HG03342 (cell line): ENCODE results near the gene GOLGA6L2.
"Not testable (repeated sequence)": the region's sequence is repeated elsewhere in the genome, so short reads cannot be mapped to it uniquely, and the experiment has no call there.

Experiments used
- ATAC-seq: cut with Tn5 transposase; IDR thresholded peaks from one replicate; pipeline ENCODE4 v1.9.1; 2021; ENCODE audit warnings: mild to moderate bottlenecking, moderate library complexity; ENCODE audit not compliant: unreplicated experiment

GOLGA6L2 gene

DNA sequence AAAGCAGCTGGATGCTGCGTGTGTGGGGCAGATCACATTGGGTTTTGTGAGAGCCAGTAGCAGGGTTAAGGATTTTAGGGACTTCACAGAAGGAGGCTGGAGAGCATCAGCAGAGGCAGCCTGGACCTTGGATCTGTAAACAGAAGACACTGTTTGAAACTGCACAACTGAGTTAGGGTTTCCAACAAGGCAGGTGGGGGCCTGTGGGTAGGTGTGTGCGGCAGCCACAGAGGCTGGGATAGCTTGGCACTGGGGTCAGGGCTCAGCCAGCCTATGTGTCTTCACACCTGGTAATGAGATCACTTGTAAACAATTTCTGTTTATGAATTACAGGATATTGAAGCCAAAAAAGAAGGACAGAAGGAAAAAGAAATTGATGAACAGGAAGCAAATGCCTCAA, 12.3 kb downstream of the GOLGA6L2 start:
- not testable (repeated sequence) for ATAC-seq

DNA sequence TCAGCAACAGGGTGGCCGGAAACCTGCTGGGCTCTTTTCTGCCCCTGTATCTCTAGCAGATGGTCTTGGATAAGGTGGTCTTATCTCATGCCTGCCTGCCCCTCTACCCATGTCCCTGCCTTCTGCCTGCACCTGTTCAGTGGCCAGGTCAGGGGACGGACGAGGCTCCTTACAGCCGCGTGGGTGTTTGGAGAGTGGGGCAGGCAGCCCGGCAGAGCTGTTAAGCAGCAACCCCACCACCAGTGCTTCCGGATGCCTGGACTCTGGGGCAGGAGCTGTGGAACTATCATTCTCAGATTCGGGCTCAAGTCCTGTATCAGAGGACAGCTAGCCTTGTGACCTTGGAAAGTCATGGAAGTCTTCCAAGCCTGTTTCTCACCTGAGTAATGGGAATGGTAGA, 21.7 kb downstream of the GOLGA6L2 start:
- not testable (repeated sequence) for ATAC-seq

DNA sequence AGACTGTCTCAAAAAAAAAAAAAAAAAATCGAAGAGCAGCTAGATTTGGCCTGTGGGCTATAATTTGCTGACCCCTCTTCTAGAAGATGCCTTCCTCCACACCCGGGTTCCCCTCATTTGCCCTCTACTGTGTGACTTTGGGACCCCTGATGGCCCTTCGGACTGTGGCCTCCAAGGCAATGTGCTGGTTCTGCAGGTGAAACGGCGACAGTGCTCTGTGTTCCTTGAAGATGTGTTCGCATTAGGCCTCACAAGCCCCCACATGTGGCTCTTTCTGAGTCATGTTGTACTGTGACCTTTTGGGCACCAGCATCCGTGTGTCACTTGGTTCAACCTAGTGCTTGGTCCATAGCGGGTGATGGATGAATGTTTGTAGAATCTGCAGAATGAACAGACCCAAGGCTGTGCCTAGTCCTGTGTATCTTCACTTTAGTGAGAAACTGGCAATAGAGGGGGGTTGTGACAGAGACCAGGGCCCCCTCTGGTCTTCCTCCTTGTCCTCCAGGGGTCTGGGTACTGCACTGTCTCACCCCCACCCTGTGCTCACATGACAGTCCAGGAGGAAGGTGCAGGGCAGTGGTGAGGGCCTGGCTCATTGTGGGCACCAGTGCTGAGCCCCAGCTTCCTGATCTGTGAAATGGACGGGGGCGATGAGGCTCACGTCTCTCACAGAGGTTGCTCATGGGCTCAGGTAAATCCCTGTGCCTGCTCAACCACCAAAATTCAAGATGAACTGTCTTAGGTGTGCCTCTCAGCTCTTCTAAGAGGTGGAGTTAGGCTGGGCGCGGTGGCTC, 22.7 kb downstream of the GOLGA6L2 start:
- ATAC-seq: no peak

DNA sequence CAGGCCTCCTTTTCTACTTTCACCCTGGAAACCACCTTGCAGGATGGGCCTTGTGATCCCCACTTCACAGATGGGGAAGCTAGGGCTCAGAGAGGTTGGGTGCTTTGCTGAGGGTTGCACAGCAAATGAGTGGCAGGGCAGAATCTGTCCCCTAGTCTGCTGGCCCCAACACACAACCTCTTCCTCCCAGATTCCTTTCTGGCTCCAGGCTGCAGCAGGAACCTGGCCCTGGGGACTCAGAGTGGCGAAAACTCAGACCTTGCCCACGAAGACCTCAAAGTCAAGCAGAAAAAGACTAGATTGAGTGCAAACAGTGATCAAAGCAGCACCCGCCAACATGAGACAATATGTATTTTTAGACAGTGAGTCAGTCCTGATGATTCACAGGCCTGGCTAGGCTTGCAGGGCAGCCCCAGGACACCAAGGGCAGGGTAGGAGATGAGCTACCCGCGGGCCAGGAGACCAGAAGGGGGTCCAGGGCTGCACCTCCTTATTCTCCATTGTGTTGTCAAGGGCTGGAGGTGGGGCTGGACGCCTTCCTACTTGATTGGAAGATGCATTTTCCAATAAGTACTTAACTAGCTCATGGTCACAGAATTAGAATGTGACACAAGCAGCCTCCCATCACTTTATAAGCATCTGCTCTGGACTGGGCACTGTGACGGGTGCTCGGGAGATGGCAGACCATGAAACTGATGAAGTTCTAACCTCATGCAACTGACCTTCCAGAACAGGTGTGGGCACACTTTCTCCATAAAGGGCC, 23.9 kb downstream of the GOLGA6L2 start:
- ATAC-seq: no peak

DNA sequence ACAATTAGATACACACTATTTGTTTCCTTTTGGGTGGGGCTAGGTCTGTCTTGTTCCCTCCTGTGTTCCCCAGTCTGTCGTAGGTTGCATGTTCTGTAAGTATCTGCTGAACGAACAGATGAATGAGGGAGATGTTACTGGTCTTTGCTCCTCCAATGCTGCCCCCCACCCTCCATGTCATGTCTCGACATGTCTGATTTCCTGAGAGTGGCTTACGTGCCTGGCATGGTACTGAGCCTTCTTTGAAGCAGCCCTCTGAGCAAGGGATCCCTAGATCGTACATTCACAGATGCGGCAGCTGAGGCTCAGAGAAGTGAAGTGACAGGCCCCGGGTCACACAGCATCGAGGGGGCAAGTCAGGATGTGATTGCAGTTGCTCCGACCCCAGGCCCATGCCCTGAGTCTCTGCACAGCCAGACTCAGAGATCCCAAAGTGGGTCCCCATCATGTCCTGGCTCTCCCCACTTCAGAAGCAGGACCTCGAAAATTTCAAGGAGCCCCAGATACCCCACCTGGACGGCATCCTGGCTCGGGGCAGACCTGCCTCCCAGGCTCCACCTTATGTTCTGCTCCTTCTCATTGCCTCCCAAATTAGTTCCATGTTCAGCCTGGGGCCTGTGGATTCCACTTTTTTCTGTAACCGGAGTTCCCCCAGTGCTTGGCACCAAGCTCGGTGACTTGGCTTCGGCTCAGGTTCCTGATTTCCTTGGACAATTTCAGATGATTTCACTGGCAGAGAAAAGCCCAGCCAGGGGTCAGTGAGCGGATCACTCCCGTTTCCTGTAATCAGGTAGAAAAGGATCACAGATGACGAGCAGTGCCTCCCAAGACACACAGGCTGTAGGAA, 24.7 kb downstream of the GOLGA6L2 start:
- no peak for ATAC-seq

DNA sequence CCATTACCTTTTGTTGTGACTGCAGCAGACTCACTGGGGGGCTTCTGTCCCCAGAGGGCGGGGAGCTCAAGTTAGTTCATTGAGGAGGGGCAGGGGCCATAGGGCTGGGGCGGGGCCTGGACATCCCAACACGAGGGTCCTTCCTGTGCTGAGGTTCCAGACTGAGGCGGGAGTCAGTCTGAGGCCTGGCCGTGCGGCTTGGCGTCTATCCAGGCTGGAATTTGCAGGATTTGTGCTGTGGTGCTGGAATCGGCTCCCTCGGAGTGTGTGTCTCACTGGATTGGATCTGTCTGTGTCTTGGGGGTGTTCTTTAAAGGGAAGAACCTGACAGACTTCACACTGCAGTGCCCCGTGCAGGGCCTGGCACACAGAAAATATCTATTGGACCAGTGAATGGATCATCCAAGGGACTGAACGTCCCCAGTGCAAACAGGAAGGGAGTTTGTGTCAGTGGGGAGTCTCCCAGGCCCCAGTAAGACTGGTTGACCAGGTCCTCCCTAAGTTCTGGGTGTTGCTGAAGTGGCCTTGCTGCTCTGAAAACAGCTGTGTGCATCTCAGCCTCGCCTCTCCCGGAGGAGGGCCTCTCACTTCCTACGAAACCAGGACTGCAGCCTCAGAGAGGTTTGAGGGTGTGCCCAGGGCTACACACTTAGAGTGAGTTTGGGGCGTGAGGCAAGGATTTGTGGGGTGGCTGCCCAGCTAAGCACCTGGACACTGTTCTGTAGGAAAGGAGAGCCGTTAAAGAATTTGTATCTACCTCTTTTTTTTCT, 26.1 kb downstream of the GOLGA6L2 start:
- ATAC-seq: no peak

DNA sequence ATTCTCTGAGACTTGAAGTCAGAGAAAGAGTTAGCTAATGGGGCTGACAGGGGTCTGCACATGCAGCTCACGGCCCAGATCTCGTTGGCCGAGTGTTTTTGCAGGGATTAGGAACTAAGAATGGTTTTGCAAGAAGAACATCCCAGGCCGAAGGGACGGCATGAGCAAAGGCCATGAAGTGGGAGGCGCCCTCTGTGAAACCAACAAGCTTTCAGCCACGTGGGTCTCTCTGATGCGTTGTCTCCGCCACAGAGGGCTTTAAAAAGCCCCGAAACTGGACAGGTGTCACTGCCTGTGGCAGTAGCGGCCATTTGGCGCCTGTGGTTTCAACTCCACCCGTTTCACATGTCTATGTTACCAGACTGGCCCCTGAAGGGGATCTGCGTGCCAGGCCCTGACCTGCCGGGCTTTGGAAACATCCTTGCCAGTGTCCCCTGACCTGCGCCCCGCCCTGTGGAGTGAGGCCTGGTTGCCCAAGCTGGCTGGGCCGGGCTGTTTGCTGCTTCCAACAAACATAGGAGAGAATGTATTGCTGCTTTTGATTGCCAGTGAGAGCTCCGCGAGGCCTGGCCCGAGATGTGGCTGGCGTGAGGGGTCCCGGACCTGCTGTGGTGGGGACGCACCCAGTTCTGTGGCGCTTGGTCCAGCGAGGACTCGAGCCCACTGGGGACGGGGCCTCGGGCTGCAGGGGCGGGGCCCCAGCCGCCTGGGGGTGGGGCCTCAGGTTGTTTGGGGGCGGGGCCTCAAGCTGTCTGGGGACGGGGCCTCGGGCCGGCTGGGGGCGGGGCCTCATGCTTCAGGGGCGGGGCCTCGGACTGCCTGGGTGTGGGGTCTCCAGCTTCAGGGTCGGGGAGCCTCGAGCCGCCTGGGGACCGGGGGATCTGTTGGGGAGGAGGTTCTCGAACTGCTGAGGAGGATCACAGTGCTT, 30.4 kb downstream of the GOLGA6L2 start:
- no peak for ATAC-seq

DNA sequence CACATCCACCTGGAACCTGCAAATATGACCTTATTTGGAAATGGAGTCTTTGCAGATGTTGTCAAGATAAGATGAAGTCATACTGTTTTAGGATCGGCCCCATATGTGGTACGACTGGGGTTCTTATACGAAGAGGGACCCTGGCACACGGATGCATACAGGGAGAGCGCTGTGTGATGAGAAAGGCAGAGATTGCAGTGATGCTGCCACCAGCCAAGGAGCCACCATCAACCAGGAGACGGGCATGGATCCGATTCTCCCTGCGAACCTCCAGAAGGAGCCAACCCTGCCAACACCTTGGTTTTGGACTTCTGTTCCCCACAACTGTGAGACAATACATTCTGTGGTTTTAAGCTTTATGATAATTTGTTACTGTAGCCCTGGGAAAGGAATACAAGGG, 31.2 kb downstream of the GOLGA6L2 start:
- ATAC-seq: not testable (repeated sequence)

DNA sequence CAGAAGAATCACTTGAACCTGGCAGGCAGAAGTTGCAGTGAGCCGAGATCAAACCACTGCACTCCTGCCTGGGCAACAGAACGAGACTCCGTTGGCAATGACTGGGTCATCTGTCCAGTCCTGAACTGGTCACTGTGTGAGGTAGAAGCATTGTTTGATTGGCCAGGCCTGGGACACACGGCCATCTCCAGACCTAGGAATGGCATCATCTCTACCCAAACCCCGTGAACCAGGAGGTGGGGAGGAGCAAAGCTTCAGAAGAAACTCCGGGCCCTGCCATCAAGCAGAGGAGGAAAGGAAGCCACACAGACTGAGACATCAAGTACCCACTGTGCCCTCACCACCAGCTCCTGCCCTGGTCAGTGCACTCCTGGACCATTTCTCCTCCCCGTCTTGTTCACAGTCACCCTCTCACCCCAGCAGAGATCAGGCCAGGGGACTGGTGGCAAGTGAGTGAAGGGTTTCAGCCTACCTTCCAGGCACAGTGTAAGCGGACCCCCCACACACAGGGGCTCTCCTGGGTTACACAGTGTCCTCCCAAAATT, 31.6 kb downstream of the GOLGA6L2 start:
- no peak for ATAC-seq

DNA sequence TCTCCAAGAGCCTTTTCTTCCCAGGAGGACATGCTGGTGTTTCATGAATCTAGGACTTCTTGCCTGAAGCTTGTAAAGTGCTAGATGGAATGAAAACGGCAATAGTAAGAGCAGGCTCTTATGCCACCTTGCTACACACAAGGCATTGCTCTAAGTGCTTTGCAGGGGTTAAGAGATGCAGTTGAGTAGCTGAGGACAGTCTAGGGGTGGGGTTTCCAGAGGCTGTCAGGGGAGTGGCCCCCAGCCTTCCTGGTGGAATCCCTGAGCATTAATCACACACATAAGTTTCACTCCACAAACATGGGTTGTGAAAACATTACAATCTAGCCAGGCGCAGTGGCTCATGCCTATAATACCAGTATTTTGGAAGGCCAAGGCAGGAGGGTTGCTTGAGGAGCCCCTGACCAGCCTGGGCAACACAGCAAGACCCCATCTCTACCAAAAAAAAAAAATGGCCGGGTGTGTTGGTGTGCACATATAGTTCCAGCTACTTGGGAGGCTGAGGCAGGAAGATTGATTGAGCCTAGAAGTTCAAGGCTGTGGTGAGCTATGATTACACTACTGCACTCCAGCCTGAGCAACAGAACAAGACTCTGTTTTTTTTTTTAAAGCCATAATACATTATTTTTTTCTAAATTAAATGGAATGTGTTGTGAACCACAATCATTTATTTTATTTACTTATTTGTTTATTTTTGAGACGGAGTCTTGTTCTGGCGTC, 34.0 kb downstream of the GOLGA6L2 start:
- ATAC-seq: not testable (repeated sequence)

DNA sequence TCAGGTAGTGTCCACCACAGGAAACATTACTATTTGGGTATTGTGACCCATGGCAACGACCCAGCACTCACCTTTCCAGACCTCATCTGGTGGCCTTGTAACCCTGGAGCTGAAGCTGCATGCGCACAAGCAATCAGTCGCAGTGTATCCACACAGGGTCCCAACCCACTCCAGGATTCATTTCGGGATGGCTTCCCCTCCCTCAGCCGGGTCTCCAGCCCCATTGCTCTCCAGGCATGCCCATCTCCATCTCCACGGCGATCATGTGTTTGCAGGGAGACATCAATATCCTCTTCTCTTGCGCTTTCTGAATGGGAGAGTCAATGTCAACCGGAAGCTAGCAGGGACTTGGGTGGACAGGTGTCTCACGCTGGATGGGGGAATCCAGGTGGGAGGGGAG, 35.2 kb downstream of the GOLGA6L2 start:
- ATAC-seq: no peak

DNA sequence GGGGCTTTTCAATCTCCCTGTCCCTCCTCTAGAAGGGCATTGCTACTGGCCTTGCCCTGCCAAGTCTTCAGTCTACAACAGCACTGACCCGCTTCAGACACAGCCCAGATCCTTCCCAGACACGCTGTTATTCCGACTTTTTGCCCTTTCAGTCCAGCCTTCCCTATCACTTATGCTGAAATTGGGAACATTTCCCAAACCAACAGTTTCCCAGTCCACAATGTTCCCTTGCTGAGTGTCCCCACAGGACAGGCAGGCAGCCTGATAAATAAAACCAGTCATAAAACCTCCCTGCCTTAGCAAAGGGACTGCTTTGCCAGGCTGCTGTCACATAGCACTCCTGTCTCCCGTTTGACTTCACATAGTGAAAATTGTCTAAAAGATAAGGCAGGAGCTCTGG, 43.5 kb downstream of the GOLGA6L2 start:
- no peak for ATAC-seq

DNA sequence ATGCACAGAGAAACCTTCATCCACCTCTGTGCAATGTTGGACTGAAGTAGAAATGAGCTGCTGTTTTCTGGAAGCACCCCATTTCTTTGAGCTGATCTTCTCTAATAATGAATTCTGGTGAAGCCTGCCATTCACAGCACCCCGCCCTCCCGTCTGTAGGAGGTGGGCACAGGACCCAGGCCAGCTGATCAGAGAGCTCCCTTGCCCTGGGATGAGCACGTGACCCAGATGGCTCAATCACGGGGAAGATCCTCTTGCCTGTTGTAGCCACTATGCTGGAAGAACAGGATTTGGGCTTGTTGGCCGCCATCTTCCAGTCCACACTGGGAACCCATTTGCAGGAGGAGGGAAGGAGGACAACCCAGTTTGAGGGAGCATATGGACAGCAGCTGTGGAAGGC, 44.5 kb downstream of the GOLGA6L2 start:
- ATAC-seq: no peak

DNA sequence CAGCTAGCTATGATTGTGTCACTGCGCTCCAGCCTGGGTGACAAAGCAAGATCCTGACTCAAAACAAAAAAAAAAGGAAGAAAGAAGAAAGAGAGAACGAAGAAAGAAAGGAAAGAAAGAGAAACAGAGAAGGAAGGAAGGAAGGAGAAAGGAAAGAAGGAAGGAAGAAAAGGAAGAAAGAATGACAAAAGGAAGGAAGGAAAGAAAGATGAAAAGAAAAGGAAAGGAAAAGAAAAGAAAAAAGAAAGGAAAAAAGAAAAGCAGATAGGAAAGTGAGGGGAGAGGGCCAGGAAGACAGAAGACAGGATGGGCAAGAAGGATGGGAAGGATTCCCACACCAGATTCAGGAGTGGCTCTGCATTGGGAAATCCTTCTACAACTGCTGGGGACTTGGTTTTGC, 44.9 kb downstream of the GOLGA6L2 start:
- no peak for ATAC-seq

DNA sequence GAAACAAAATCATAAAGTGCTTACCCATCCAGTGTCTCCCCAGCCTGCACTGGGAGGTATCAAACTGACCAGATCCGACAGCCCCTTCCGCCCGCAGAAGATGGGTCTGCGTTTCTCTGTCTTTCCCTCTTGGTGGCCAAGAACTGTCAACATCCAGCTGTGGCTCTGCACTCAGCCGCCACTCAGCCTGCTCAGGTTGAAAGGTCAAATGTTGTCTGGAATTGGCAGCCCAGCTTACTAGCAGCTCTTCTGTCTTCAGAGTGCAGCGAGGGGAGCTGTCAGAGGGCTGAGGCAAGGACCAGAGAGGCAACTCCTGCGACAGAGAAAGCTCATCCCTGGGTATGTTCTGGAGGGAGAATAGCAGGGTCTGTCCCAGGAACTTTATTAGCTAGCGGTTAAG, 45.4 kb downstream of the GOLGA6L2 start:
- no peak for ATAC-seq

DNA sequence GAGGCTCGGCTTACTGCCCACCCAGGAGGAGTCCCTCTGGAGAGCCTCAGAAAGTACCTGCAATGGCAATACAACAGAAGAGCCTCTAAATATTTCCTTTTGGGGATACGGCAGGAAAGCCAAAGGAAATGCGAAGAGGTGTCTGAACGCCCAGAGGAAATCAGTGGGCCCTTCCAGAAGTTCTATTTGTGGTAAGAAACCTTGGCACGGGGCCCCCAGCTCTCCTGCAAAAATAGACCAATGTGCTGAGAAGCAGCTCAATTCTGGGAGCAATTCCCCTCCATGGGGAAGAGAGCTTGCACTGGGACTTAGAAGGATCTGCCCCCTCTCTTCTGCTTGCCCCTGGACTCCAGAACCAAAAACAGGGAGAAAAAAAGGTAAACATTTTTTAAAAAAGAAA, 47.8 kb downstream of the GOLGA6L2 start:
- not testable (repeated sequence) for ATAC-seq

DNA sequence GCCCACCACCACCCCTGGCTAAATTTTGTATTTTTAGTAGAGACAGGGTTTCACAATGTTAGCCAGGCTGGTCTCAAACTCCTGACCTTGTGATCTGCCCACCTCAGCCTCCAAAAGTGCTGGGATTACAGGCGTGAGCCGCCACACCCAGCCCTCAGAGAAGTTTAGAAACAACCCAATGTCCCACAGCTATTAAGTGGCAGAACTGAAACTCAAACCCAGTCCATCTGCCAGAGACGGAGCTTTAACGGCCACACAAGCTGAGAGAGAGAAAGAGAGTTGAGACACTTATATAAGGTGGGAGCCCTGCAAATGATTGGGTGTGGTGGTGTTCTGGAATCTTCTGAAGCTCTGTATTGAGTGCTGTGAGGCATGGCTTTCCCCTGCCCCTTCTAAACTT, 48.7 kb downstream of the GOLGA6L2 start:
- not testable (repeated sequence) for ATAC-seq

DNA sequence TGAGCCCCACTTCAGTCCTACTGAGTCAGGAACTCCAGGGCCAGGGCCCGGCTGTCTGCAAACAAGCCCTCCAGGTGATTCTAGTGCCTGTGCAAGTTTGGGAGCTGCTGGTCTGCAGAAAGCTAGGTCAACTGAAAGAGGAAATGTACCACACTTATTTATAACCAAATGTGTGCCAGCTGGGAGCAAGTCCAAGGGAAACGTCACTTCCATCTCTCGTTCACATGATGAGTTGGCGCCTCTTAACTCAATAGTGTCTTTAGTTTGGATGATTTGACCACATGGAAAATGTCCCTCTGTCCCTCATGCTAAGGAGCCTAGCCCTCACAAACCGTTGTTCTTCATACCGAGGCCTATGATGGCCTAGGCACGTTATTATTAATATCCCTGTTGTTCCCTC, 49.3 kb downstream of the GOLGA6L2 start:
- ATAC-seq: no peak

DNA sequence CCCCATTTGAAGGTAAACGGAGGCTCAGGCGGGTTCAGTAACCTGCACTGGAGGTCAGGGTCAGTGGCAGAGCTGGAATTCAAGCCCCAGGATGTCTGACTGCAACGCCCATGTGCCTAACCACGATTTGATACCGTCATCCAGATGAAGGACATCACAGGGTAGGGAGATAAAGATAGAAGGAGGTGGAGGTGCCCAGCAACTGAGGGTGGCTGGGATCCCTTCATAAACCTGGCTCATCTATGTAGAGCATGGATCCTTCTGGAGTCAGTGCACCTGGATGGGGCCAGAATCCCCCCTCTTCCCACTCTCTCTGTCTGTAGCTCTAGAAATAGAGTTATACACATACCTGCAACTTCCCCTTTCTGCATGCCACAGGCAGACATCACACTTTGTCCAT, 51.2 kb downstream of the GOLGA6L2 start:
- no peak for ATAC-seq
